Progenitor cell of endocrine pancreas (in vitro differentiated cells): ENCODE data around the gene STARD13. TPM values are rescaled to one million over a fixed set of nuclear protein-coding genes. Genes with fewer than 3 reads are reported as not detected.

Experiments used
- DNase-seq: peaks from one replicate; pipeline ENCODE4 v3.0.0; 2021; ENCODE audit warnings: low spot score; ENCODE audit not compliant: unreplicated experiment
- H3K27ac Mint-ChIP-seq: 2 replicates; pipeline ENCODE4 v1.8.0; 2021; ENCODE audit warnings: mild to moderate bottlenecking, moderate library complexity, mixed read lengths
- H3K27me3 Mint-ChIP-seq: 2 replicates; pipeline ENCODE4 v1.8.0; 2021; ENCODE audit warnings: mixed read lengths
- H3K36me3 Mint-ChIP-seq: 2 replicates; pipeline ENCODE4 v1.8.0; 2022; ENCODE audit warnings: mixed read lengths; ENCODE audit not compliant: insufficient read depth
- H3K4me1 Mint-ChIP-seq: 2 replicates; pipeline ENCODE4 v1.8.0; 2021; ENCODE audit warnings: low read depth, mixed read lengths
- H3K4me3 Mint-ChIP-seq: 2 replicates; pipeline ENCODE4 v1.8.0; 2021; ENCODE audit warnings: low read depth, mild to moderate bottlenecking, moderate library complexity, mixed read lengths
- H3K9me3 Mint-ChIP-seq: 2 replicates; pipeline ENCODE4 v1.8.0; 2021; ENCODE audit warnings: low read depth, mixed read lengths
- total RNA-seq: library from RNA; stranded (reverse); gene quantifications from 2 replicates; pipeline ENCODE4 v1.2.1, GENCODE V29; 2021
- TF ChIP-seq, protein P1 (sequence below): fragments of 200-600 bp; sonication (generic); IDR thresholded peaks from one replicate; pipeline ENCODE4 v1.5.0; 2021; ENCODE audit warnings: antibody characterized with exemption, mild to moderate bottlenecking; ENCODE audit not compliant: unreplicated experiment

STARD13 gene
- total RNA-seq, 1 donor from 2014 or later, result 11.7 TPM

GRCh38 chr13:33138441-33138840 lies 147.1 kb downstream of the STARD13 start:
- Mint-ChIP-seq H3K27ac (no peak overlapping the region), H3K4me3 (no peak overlapping the region), H3K36me3 (peaks cover 6% of the 10 kb centered on the region), H3K4me1 (no peaks in the 10 kb centered on the region), H3K27me3 (no peaks in the 10 kb centered on the region), H3K9me3 (peaks cover 6% of the 10 kb centered on the region)
- DNase-seq, result no peak
- TF ChIP-seq, protein P1, sequence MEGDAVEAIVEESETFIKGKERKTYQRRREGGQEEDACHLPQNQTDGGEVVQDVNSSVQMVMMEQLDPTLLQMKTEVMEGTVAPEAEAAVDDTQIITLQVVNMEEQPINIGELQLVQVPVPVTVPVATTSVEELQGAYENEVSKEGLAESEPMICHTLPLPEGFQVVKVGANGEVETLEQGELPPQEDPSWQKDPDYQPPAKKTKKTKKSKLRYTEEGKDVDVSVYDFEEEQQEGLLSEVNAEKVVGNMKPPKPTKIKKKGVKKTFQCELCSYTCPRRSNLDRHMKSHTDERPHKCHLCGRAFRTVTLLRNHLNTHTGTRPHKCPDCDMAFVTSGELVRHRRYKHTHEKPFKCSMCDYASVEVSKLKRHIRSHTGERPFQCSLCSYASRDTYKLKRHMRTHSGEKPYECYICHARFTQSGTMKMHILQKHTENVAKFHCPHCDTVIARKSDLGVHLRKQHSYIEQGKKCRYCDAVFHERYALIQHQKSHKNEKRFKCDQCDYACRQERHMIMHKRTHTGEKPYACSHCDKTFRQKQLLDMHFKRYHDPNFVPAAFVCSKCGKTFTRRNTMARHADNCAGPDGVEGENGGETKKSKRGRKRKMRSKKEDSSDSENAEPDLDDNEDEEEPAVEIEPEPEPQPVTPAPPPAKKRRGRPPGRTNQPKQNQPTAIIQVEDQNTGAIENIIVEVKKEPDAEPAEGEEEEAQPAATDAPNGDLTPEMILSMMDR, result no peak

DNA sequence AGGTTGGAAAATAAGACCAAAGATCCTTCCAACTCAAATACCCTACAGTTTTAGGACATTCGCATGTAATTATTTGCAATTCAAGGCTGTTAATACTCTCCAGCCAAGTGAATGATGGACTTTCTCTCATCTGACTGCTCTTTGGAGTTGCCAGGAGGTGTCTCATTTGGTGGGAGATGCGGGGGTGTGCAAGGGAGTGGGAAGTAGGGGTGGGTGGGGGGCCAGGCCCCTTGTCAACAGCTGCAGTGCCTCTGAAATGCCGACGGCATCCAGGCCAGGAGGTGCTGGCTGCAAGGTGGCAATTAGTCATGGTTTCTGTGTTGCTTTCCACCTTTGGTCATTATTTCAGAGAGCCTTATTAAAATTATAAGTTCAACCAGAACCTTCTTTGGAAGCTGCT lies 147.8 kb downstream of the STARD13 start:
- DNase-seq, result no peak
- TF ChIP-seq, protein P1, result no peak
- Mint-ChIP-seq H3K4me3 (no peak overlapping the region), H3K27me3 (no peaks in the 10 kb centered on the region), H3K4me1 (no peaks in the 10 kb centered on the region), H3K36me3 (peaks cover 6% of the 10 kb centered on the region), H3K9me3 (peaks cover 6% of the 10 kb centered on the region), H3K27ac (no peak overlapping the region)

- H3K4me1 Mint-ChIP-seq, result no peaks in the 10 kb centered on the region
- peaks cover 5% of the 10 kb centered on the region for H3K27me3 Mint-ChIP-seq
- peaks cover 3% of the 10 kb centered on the region for H3K9me3 Mint-ChIP-seq
- no peak for DNase-seq
- peaks cover 10% of the 10 kb centered on the region for H3K36me3 Mint-ChIP-seq
- no peak overlapping the region for H3K4me3 Mint-ChIP-seq
- H3K27ac Mint-ChIP-seq, result no peak overlapping the region
- TF ChIP-seq, protein P1, result no peak
Observed at GRCh38 chr13:33135097-33135496, 150.5 kb downstream of the STARD13 start.

GRCh38 chr13:33134213-33134612 lies 151.3 kb downstream of the STARD13 start:
- no peak overlapping the region for H3K4me3 Mint-ChIP-seq
- H3K9me3 Mint-ChIP-seq, result peaks cover 3% of the 10 kb centered on the region
- H3K4me1 Mint-ChIP-seq, result no peaks in the 10 kb centered on the region
- peaks cover 5% of the 10 kb centered on the region for H3K27me3 Mint-ChIP-seq
- peaks cover 10% of the 10 kb centered on the region for H3K36me3 Mint-ChIP-seq
- DNase-seq, result no peak
- TF ChIP-seq, protein P1, result no peak
- no peak overlapping the region for H3K27ac Mint-ChIP-seq

DNA sequence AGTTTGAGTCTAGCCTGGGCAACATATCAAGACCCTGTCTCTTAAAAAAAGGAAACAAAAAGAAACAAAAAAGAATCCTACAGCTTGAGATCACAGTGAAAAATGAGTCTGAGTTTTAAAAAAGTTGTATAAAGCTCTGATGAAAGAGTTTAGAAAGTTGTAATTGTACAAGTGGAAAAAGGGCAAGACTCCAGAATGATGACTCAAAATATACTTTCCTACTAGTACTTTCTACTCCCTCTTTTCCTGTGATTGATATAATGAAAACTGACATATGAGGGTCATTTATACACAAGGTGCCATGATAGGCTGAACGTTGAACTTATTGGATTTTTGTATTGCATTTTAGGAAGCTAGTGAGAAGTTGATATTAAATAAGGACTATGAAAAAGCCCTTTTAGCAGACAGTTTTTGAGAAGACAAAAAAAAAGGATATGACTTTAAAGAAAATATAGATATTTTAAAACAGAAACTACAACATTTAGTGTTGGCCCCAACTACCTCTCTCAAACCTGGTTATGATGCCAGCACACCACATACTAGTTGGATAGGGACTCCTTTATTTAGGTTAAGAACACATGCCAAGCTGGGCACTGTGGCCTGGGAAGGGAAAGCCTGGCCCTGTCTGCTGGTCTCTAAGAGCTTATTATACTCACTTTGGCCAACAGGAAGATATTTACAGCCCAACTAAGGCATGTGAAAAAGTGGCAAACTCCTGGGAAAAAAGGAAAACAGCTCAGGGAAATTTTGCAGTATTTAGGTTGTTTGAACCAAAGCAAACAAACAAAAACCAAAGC lies 152.7 kb downstream of the STARD13 start:
- H3K36me3 Mint-ChIP-seq, result peaks cover 10% of the 10 kb centered on the region
- H3K4me1 Mint-ChIP-seq, result no peaks in the 10 kb centered on the region
- H3K9me3 Mint-ChIP-seq, result peaks cover 3% of the 10 kb centered on the region
- H3K27me3 Mint-ChIP-seq, result peaks cover 5% of the 10 kb centered on the region
- DNase-seq, result no peak
- no peak overlapping the region for H3K27ac Mint-ChIP-seq
- H3K4me3 Mint-ChIP-seq, result no peak overlapping the region
- TF ChIP-seq, protein P1, result no peak
